T-cell (primary cell): ENCODE results near the gene CCDC190. TPM values are rescaled to one million over a fixed set of nuclear protein-coding genes. Genes with fewer than 3 reads are reported as not detected.
"Not testable (repeated sequence)": the region's sequence is repeated elsewhere in the genome, so short reads cannot be mapped to it uniquely, and the experiment has no call there.

Source experiments
- ATAC-seq, 4 experiments: fragments of 200-7000 bp in 3 of 4; fragments of 150-1000 bp in 1 of 4; cut with Tn5 transposase; replicated peaks in 1 of 4; 1 replicate in 3 of 4; 2 replicates in 1 of 4; pipeline ENCODE4 v1.10.0; 2021; ENCODE audit warnings: moderate library complexity in 3 of 4, mild to moderate bottlenecking in 2 of 4, moderate number of reproducible peaks in 1 of 4
- CTCF ChIA-PET, 2 donors: fragments of 300-600 bp; sonication (Branson Sonifier 250); formaldehyde crosslinking; loops; one replicate each; lab custom pipeline; 2022; ENCODE audit warnings: antibody characterized with exemption in 2 of 2; lab: Charles Lee
- POLR2A ChIA-PET, 2 donors: fragments of 300-600 bp; sonication (Branson Sonifier 250); formaldehyde crosslinking; loops; one replicate each; lab custom pipeline; 2022; ENCODE audit warnings: antibody characterized with exemption in 2 of 2; lab: Charles Lee
- DNase-seq, 35 experiments: peaks; one replicate each; pipeline versions ENCODE4 v3.0.0 to v3.0.0-alpha.2; 2013 to 2023
- H3K27ac ChIP-seq: one replicate; pipeline ENCODE4 v1.5.1; 2013; ENCODE audit warnings: low read length
- H3K27me3 ChIP-seq, 2 experiments: replicated peaks in 1 of 2; 1 replicate in 1 of 2; 2 replicates in 1 of 2; pipeline versions ENCODE4 v1.6.1 to v1.7.0; 2013; ENCODE audit warnings: low read length in 1 of 2, mixed read lengths in 1 of 2; ENCODE audit not compliant: control insufficient read depth in 2 of 2, insufficient read depth in 2 of 2; ENCODE audit errors: extremely low read depth in 1 of 2
- H3K36me3 ChIP-seq, 2 donors: 1 replicate in 1 of 2; 2 replicates in 1 of 2; pipeline versions ENCODE4 v1.6.1 to v1.7.0; 2013; ENCODE audit warnings: low read length in 1 of 2; ENCODE audit not compliant: control insufficient read depth in 2 of 2, insufficient read depth in 1 of 2; ENCODE audit errors: extremely low read depth in 1 of 2
- H3K4me1 ChIP-seq, 2 experiments: 1 replicate in 1 of 2; 2 replicates in 1 of 2; pipeline versions ENCODE4 v1.6.1 to v1.7.0; 2013; ENCODE audit warnings: low read length in 2 of 2, mixed read lengths in 1 of 2; ENCODE audit not compliant: insufficient read depth in 2 of 2, control insufficient read depth in 1 of 2; ENCODE audit errors: extremely low read depth in 1 of 2
- H3K4me3 ChIP-seq, 2 donors: 1 replicate in 1 of 2; 2 replicates in 1 of 2; pipeline versions ENCODE4 v1.5.1 to v1.7.0; 2013; ENCODE audit warnings: mild to moderate bottlenecking in 2 of 2, low read length in 1 of 2, moderate library complexity in 1 of 2; ENCODE audit not compliant: control insufficient read depth in 1 of 2; ENCODE audit errors: extremely low read depth in 1 of 2
- H3K9me3 ChIP-seq: 2 replicates; pipeline ENCODE4 v1.7.0; 2013
- H3K27ac Mint-ChIP-seq, 2 donors: one replicate each; pipeline ENCODE4 v1.8.0; 2020 to 2021; ENCODE audit warnings: mild to moderate bottlenecking in 2 of 2, mixed read lengths in 2 of 2
- H3K27me3 Mint-ChIP-seq, 2 donors: one replicate each; pipeline ENCODE4 v1.8.0; 2021 to 2022; ENCODE audit warnings: mixed read lengths in 2 of 2
- H3K36me3 Mint-ChIP-seq: one replicate; pipeline ENCODE4 v1.8.0; 2021; ENCODE audit warnings: mixed read lengths
- H3K4me1 Mint-ChIP-seq, 3 donors: one replicate each; pipeline ENCODE4 v1.8.0; 2020 to 2022; ENCODE audit warnings: mixed read lengths in 3 of 3, mild to moderate bottlenecking in 1 of 3
- H3K4me3 Mint-ChIP-seq, 3 donors: one replicate each; pipeline ENCODE4 v1.8.0; 2020 to 2022; ENCODE audit warnings: mild to moderate bottlenecking in 3 of 3, mixed read lengths in 3 of 3, moderate library complexity in 3 of 3
- H3K9me3 Mint-ChIP-seq, 3 donors: one replicate each; pipeline ENCODE4 v1.8.0; 2020 to 2022; ENCODE audit warnings: mixed read lengths in 3 of 3
- WGBS: methylation state at CpG from one replicate; pipeline ENCODE4 v1.1.5; 2013; ENCODE audit warnings: missing lambda C conversion rate; ENCODE audit not compliant: insufficient coverage; 5-methylcytosine and 5-hydroxymethylcytosine counted together
- total RNA-seq, 35 experiments: library from RNA in 6 of 35; stranded (reverse) in 6 of 35; fragments of 120-200 nt in 1 of 35; gene quantifications; one replicate each; pipeline versions ENCODE4 v1.2.1 to v1.2.4 and lab custom pipeline; 2013 to 2026

CCDC190 gene
- total RNA-seq, 5 donors from 2014 or later (not counting 1 experiment from before 2014, with no cell fraction given), result not detected

DNA sequence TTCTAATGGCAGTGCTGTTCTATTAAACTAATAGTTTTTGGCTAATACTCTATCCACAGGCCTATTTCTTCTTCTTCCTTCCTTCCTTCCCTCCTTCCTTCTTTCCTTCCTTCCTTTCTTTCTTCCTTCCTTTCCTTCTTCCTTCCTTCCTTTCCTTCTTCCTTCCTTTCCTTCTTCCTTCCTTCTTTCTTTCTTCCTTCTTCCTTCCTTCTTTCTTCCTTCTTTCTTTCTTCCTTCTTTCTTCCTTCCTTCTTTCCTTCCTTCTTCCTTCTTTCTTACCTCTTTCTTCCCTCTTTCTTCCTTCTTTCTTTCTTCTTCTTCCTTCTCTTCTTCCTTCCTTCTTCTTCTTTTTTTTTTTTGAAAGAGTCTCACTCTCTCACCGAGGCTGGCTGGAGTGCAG is 31.7 kb downstream of the CCDC190 start:
- H3K27ac ChIP-seq, result no peak overlapping the region
- WGBS, result no CpG with 5 or more reads among the region's 1 CpG
- H3K27me3 Mint-ChIP-seq, result peaks cover 21 to 28% of the 10 kb centered on the region in 2 donors
- no peaks in the 10 kb centered on the region for H3K4me1 ChIP-seq
- H3K4me3 Mint-ChIP-seq, result no peak overlapping the region
- H3K27ac Mint-ChIP-seq, result peak overlapping the region in 1 of 2 donors; percentile 63
- no peaks in the 10 kb centered on the region for H3K9me3 ChIP-seq
- H3K9me3 Mint-ChIP-seq, result no peaks in the 10 kb centered on the region
- no peaks in the 10 kb centered on the region for H3K36me3 ChIP-seq
- H3K27me3 ChIP-seq, result peaks cover 2% of the 10 kb centered on the region in 2 experiments
- H3K4me1 Mint-ChIP-seq, result no peaks in the 10 kb centered on the region
- H3K36me3 Mint-ChIP-seq, result no peaks in the 10 kb centered on the region
- no peak for ATAC-seq
- DNase-seq, result no peak
- ChIA-PET CTCF (interaction anchor here in 1 of 2 donors (0.6 kb wide), 1 partner anchor 843 kb away, joined by 3 read pairs; no protein-coding TSS in a partner anchor), POLR2A (no interaction called here)
- no peak overlapping the region for H3K4me3 ChIP-seq

DNA sequence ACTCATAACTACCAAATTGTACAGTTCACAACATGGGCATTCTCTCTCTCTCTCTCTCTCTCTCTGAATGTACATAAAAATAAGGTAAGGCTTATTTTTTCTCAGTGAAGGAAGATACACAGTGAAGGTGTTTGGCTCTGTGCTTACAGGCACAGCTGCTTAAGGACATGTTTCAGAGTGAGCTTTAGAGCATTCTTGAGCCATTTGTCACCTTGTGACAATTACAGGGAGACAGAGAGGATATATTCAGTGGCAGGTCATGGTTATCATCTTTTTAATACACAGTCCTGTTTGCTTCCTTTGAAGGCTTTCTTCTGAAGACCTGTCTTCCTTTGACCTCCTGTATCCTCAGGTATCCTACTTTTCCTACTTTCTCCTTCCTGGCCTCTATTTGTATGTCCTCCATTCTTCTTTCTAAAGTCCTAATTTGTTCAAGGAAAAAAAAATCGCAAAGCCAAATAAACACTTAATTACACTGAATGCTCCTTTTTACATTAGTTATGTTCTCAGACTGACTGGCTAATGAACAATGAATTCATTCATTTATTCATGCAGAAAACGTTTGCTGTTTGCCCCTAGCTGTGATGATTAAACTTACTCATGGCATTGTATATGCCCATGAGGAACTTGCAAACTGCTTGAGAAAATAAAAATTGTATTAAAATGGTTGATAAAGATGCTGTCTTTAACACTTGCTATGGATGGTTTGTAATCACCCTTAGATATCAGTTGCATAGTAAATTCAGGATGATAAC is 37.0 kb downstream of the CCDC190 start:
- peaks cover 28 to 33% of the 10 kb centered on the region in 2 donors for H3K27me3 Mint-ChIP-seq
- DNase-seq (no peak), ATAC-seq (no peak)
- no peak overlapping the region for H3K4me3 Mint-ChIP-seq
- H3K9me3 ChIP-seq, result no peaks in the 10 kb centered on the region
- WGBS, result no CpG with 5 or more reads among the region's 2 CpGs
- H3K36me3 ChIP-seq, result no peaks in the 10 kb centered on the region
- no peak overlapping the region for H3K27ac ChIP-seq
- H3K4me3 ChIP-seq, result no peak overlapping the region
- POLR2A ChIA-PET, result no interaction called here
- CTCF ChIA-PET, result interaction anchor here in 1 of 2 donors (1.4 kb wide), 1 partner anchor 24 kb away, joined by 4 read pairs; no protein-coding TSS in a partner anchor
- peaks cover 0 to 11% of the 10 kb centered on the region in 2 experiments for H3K4me1 ChIP-seq
- H3K27ac Mint-ChIP-seq, result no peak overlapping the region
- H3K9me3 Mint-ChIP-seq, result no peaks in the 10 kb centered on the region
- H3K27me3 ChIP-seq, result peaks cover 12 to 15% of the 10 kb centered on the region in 2 experiments
- H3K36me3 Mint-ChIP-seq, result no peaks in the 10 kb centered on the region
- H3K4me1 Mint-ChIP-seq, result peaks cover 16 to 17% (median 16%) of the 10 kb centered on the region in 3 donors

DNA sequence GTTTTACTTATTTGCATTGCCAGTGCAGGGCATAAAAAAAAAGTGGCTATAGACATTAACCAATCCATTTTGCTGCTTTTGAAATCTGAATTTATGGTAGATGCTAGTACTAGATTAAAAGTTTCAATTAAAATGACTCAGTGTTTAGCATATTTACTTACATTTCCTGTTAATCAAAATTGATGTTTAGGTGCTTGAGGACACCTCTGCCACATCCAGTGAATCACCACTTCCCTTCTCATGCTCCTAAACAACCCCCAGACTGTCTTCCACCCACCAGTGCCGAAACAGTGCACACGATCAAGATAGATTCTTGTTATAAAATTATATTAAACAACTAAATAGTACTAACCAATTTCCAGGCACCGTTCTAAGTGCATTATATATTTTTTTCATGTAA is 37.7 kb downstream of the CCDC190 start:
- no peak overlapping the region for H3K27ac ChIP-seq

DNA sequence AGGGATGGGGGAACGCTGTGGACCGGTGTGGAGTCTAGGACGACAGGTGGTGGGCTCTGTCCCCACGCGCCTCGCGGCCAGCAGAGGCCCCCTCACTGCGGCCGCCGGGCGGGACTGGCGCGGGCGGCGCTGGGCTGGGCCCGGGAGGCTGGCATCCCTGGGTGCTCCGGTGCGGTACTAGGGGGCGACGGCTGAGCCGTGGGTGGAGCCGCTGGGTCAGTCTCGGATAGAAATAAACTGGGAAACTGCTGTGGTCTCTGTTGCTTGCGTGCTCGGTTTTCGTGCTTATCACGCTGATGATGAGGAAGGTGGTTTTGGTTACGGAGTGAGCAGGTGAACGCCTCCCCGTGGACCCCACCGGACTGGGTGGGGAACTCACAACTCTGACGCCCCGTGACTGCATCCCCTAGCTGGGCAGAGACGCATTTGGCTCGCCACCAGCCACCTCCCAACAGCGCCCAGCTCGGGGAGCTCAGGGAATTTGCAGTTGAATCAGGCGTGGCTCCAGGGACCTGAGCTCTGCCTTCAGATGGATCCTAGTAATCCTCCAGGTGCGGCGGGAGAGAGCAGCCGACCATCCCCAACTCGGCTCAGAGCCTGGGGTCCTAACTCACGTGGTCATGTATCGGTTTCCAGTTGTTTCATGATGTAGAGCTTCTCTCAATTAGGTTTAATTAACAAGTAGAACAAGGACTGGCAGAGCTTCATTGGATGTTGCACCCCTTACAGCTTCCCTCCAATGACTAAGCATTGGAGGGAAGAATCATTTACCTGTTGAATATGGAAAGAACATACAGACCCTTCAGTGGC is 38.4 kb downstream of the CCDC190 start:
- Mint-ChIP-seq H3K27me3 (peaks cover 27 to 33% of the 10 kb centered on the region in 2 donors), H3K4me1 (peaks cover 16 to 17% (median 16%) of the 10 kb centered on the region in 3 donors), H3K27ac (peak overlapping the region; percentile 34 to 69), H3K9me3 (no peaks in the 10 kb centered on the region), H3K36me3 (peaks cover 5% of the 10 kb centered on the region), H3K4me3 (peak overlapping the region; percentile 43 to 65 (median 64))
- WGBS, result 10% methylated on average over 37 of the region's 44 CpGs
- ChIA-PET CTCF (interaction anchor here in 1 of 2 donors (1.4 kb wide), 1 partner anchor 25 kb away, joined by 4 read pairs; no protein-coding TSS in a partner anchor), POLR2A (no interaction called here)
- Histone ChIP-seq H3K9me3 (no peaks in the 10 kb centered on the region), H3K36me3 (no peaks in the 10 kb centered on the region), H3K27me3 (peaks cover 12 to 15% of the 10 kb centered on the region in 2 experiments), H3K27ac (no peak overlapping the region), H3K4me3 (peak overlapping the region in 1 of 2 donors; percentile 34), H3K4me1 (peaks cover 0 to 11% of the 10 kb centered on the region in 2 experiments)
- peak in 5 of 35 experiments; percentile 1 to 13 (median 2) for DNase-seq
- ATAC-seq, result peak; percentile 24 to 52 (median 48)

More for the DNA sequence above, 37.7 kb downstream of the CCDC190 start:
- Histone ChIP-seq H3K27me3 (peaks cover 12 to 15% of the 10 kb centered on the region in 2 experiments), H3K4me1 (peaks cover 0 to 11% of the 10 kb centered on the region in 2 experiments), H3K9me3 (no peaks in the 10 kb centered on the region), H3K36me3 (no peaks in the 10 kb centered on the region), H3K4me3 (no peak overlapping the region)
- Mint-ChIP-seq H3K27ac (no peak overlapping the region), H3K9me3 (no peaks in the 10 kb centered on the region), H3K4me3 (peak overlapping the region in 1 of 3 donors; percentile 65), H3K4me1 (peaks cover 16 to 17% (median 16%) of the 10 kb centered on the region in 3 donors), H3K27me3 (peaks cover 27 to 33% of the 10 kb centered on the region in 2 donors), H3K36me3 (peaks cover 2% of the 10 kb centered on the region)
- DNase-seq (peak in 3 of 35 experiments; percentile 1 to 20 (median 14)), ATAC-seq (peak; percentile 34 to 75 (median 46))
- ChIA-PET CTCF (interaction anchor here in 1 of 2 donors (1.4 kb wide), 1 partner anchor 25 kb away, joined by 4 read pairs; no protein-coding TSS in a partner anchor), POLR2A (no interaction called here)
- no CpG with 5 or more reads among the region's 3 CpGs for WGBS

DNA sequence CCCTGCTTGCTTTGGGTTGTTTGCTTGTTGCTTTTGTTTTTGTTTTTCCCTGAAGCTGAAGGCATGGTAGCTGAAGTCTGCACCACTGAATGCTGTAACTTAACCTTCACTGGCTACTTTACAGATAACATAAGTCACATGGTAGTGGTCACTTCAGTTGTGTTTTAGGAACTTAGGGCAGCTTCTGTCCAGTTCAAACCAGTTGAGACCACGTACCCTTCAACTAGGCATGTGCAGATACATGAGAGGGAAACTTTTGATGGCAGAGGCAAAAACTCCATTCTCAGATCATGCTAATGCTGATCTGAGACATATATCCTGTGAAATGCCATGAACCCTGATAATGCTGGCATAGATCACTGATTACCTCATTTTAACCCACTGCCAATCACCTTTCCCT is 42.3 kb downstream of the CCDC190 start:
- H3K9me3 ChIP-seq, DNase-seq, POLR2A ChIA-PET, H3K9me3 Mint-ChIP-seq, H3K4me3 Mint-ChIP-seq, CTCF ChIA-PET, H3K27ac Mint-ChIP-seq, H3K4me3 ChIP-seq, H3K36me3 ChIP-seq, ATAC-seq, H3K27ac ChIP-seq, H3K36me3 Mint-ChIP-seq: not testable (repeated sequence)
- Histone ChIP-seq H3K27me3 (peaks cover 9 to 13% of the 10 kb centered on the region in 2 experiments), H3K4me1 (peaks cover 0 to 11% of the 10 kb centered on the region in 2 experiments)
- no CpG with 5 or more reads among the region's 1 CpG for WGBS
- Mint-ChIP-seq H3K27me3 (peaks cover 12 to 16% of the 10 kb centered on the region in 2 donors), H3K4me1 (peaks cover 16 to 17% (median 16%) of the 10 kb centered on the region in 3 donors)

DNA sequence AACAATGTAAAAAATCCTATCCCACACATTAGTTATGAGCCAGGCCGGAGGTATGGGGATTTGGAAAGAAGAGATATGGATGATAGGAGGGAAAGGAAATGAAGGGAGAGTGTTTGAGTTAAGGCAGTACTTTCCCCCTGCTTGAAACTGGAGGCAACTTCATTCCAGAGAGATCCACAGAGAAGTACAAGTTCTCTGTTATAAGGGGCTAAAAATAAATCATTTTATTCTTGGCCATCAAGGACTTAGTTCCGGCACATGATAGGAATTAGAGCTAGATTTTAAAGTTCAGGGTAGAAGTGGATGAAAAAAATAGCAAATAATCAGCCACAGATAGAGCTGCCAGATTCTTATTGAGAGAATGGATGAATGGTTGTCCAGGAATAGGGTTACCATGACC is 42.8 kb downstream of the CCDC190 start:
- peaks cover 12 to 16% of the 10 kb centered on the region in 2 donors for H3K27me3 Mint-ChIP-seq
- H3K36me3 Mint-ChIP-seq, H3K27ac ChIP-seq, H3K9me3 Mint-ChIP-seq, H3K9me3 ChIP-seq, ATAC-seq, H3K27ac Mint-ChIP-seq, H3K36me3 ChIP-seq, CTCF ChIA-PET, POLR2A ChIA-PET, H3K4me3 ChIP-seq, H3K4me3 Mint-ChIP-seq, DNase-seq: not testable (repeated sequence)
- peaks cover 9 to 11% of the 10 kb centered on the region in 2 experiments for H3K27me3 ChIP-seq
- peaks cover 13 to 17% (median 14%) of the 10 kb centered on the region in 3 donors for H3K4me1 Mint-ChIP-seq
- no CpG with 5 or more reads among the region's 2 CpGs for WGBS
- H3K4me1 ChIP-seq, result peaks cover 0 to 11% of the 10 kb centered on the region in 2 experiments
